HG03095 (cell line): ENCODE data around the gene ANKRA2.

Experiments used
- ATAC-seq: cut with Tn5 transposase; IDR thresholded peaks from one replicate; pipeline ENCODE4 v1.9.1; 2021; ENCODE audit warnings: moderate library complexity; ENCODE audit not compliant: unreplicated experiment

Gene ANKRA2

DNA sequence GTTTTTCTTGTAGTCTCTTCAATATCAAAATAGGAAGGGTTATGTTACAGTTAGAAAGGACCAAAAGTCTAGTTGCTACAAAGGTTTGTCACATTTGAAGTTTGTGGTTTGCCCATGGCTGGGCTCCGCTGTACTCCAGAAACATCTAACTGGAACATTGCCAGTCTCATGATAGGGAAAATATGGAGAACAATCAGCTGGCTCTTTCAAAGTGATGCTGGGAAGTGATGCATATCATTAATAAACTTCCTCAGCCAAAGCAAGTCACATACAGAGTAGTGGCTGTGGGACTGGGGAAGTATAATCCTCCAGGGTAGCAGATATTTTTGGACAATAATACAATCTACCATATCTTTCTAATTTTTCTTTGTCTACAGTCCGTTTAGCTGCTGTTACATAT is 58.4 kb downstream of the ANKRA2 start:
- no peak for ATAC-seq

- no peak for ATAC-seq
Measured at GRCh38 chr5:73506459-73506955, 58.9 kb downstream of the ANKRA2 start.
